ENCODE measurements around the gene ARHGAP44.
A peak's percentile ranks its signal among the peaks of the same experiment; 100 is the strongest.

The ARHGAP44 gene

GRCh38 chr17:13003454-13003851 is 214.2 kb downstream of the ARHGAP44 start:
- H3K36me3 ChIP-seq: peaks cover 97% of the 10 kb centered on the region
- no peaks in the 10 kb centered on the region for H3K27me3 ChIP-seq
- H3K27ac ChIP-seq: no peak overlapping the region
- H4K20me1 ChIP-seq: peaks cover 46% of the 10 kb centered on the region
- H3K4me1 ChIP-seq: no peaks in the 10 kb centered on the region
- no peak overlapping the region for H3K9ac ChIP-seq
- no peaks in the 10 kb centered on the region for H3K9me3 ChIP-seq
- no peak overlapping the region for H3K4me2 ChIP-seq
- H3K4me3 ChIP-seq: no peak overlapping the region
- no peak for TF ChIP-seq Cebpa-rat (IDR thresholded peaks at IDR 0.05)

- H4K20me1 ChIP-seq: peaks cover 41% of the 10 kb centered on the region
- no peaks in the 10 kb centered on the region for H3K4me1 ChIP-seq
- no peaks in the 10 kb centered on the region for H3K27me3 ChIP-seq
- H3K4me2 ChIP-seq: no peak overlapping the region
- no peak overlapping the region for H3K4me3 ChIP-seq
- peaks cover 96% of the 10 kb centered on the region for H3K36me3 ChIP-seq
- no peaks in the 10 kb centered on the region for H3K9me3 ChIP-seq
- TF ChIP-seq Cebpa-rat (IDR thresholded peaks at IDR 0.05): no peak
- no peak overlapping the region for H3K9ac ChIP-seq
- H3K27ac ChIP-seq: no peak overlapping the region
Measured at GRCh38 chr17:13003927-13004326, 214.6 kb downstream of the ARHGAP44 start.

- peaks cover 37% of the 10 kb centered on the region for H4K20me1 ChIP-seq
- H3K9ac ChIP-seq: no peak overlapping the region
- H3K4me1 ChIP-seq: no peaks in the 10 kb centered on the region
- H3K4me3 ChIP-seq: no peak overlapping the region
- no peak overlapping the region for H3K4me2 ChIP-seq
- peaks cover 94% of the 10 kb centered on the region for H3K36me3 ChIP-seq
- TF ChIP-seq Cebpa-rat (IDR thresholded peaks at IDR 0.05): no peak
- no peaks in the 10 kb centered on the region for H3K27me3 ChIP-seq
- H3K27ac ChIP-seq: no peak overlapping the region
- H3K9me3 ChIP-seq: no peaks in the 10 kb centered on the region
Measured at GRCh38 chr17:13004336-13004735, 215.0 kb downstream of the ARHGAP44 start.

GRCh38 chr17:13005530-13005929 is 216.2 kb downstream of the ARHGAP44 start:
- Histone ChIP-seq H3K27ac (no peak overlapping the region), H3K4me2 (no peak overlapping the region), H3K36me3 (peaks cover 94% of the 10 kb centered on the region), H3K4me1 (no peaks in the 10 kb centered on the region), H3K9ac (no peak overlapping the region), H3K9me3 (no peaks in the 10 kb centered on the region), H4K20me1 (peaks cover 37% of the 10 kb centered on the region), H3K27me3 (no peaks in the 10 kb centered on the region), H3K4me3 (no peak overlapping the region)
- no peak for TF ChIP-seq Cebpa-rat (IDR thresholded peaks at IDR 0.05)

GRCh38 chr17:13008461-13008860 is 219.2 kb downstream of the ARHGAP44 start:
- no peaks in the 10 kb centered on the region for H3K9me3 ChIP-seq
- H3K36me3 ChIP-seq: peaks cover 94% of the 10 kb centered on the region
- peaks cover 1% of the 10 kb centered on the region for H3K4me1 ChIP-seq
- no peak overlapping the region for H3K9ac ChIP-seq
- no peaks in the 10 kb centered on the region for H3K27me3 ChIP-seq
- H3K4me2 ChIP-seq: no peak overlapping the region
- no peak for TF ChIP-seq Cebpa-rat (IDR thresholded peaks at IDR 0.05)
- H3K27ac ChIP-seq: no peak overlapping the region
- H4K20me1 ChIP-seq: peaks cover 47% of the 10 kb centered on the region
- no peak overlapping the region for H3K4me3 ChIP-seq

- no peak overlapping the region for H3K4me2 ChIP-seq
- H3K36me3 ChIP-seq: peaks cover 94% of the 10 kb centered on the region
- no peak for TF ChIP-seq Cebpa-rat (IDR thresholded peaks at IDR 0.05)
Measured at GRCh38 chr17:13010959-13011358, 221.7 kb downstream of the ARHGAP44 start.

GRCh38 chr17:13014801-13015200 is 225.5 kb downstream of the ARHGAP44 start:
- Histone ChIP-seq H3K4me2 (0 out of 2 replicates have a peak overlapping the region, but pooled peaks have one; percentile 6), H3K36me3 (peaks cover 67% of the 10 kb centered on the region), H4K20me1 (peaks cover 43% of the 10 kb centered on the region), H3K9me3 (no peaks in the 10 kb centered on the region), H3K9ac (no peak overlapping the region), H3K27ac (no peak overlapping the region), H3K27me3 (no peaks in the 10 kb centered on the region), H3K4me1 (peaks cover 41% of the 10 kb centered on the region), H3K4me3 (no peak overlapping the region)
- no peak for TF ChIP-seq Cebpa-rat (IDR thresholded peaks at IDR 0.05)

More at GRCh38 chr17:13010959-13011358, 221.7 kb downstream of the ARHGAP44 start:
- Histone ChIP-seq H4K20me1 (peaks cover 34% of the 10 kb centered on the region), H3K27ac (no peak overlapping the region), H3K4me3 (no peak overlapping the region), H3K9ac (no peak overlapping the region), H3K27me3 (no peaks in the 10 kb centered on the region), H3K9me3 (no peaks in the 10 kb centered on the region), H3K4me1 (peaks cover 22% of the 10 kb centered on the region)

- Histone ChIP-seq H4K20me1 (peaks cover 32% of the 10 kb centered on the region), H3K9ac (peak overlapping the region; percentile 87), H3K36me3 (peaks cover 45% of the 10 kb centered on the region), H3K27me3 (no peaks in the 10 kb centered on the region), H3K9me3 (no peaks in the 10 kb centered on the region), H3K27ac (peak overlapping the region; percentile 85), H3K4me3 (peak overlapping the region; percentile 94), H3K4me2 (peak overlapping the region; percentile 92), H3K4me1 (peaks cover 41% of the 10 kb centered on the region)
- TF ChIP-seq Cebpa-rat (IDR thresholded peaks at IDR 0.05): no peak
Measured at GRCh38 chr17:13016881-13017654, 227.8 kb downstream of the ARHGAP44 start.

- peaks cover 37% of the 10 kb centered on the region for H3K36me3 ChIP-seq
- TF ChIP-seq Cebpa-rat (IDR thresholded peaks at IDR 0.05): no peak
Measured at GRCh38 chr17:13017655-13018459, 228.6 kb downstream of the ARHGAP44 start, which contains the start of gene ELAC2. Gene ELAC2 (minus strand): TSS chr17:13018027. CDS start chr17:13017947, 80 bp downstream.

GRCh38 chr17:13024016-13024415 is 234.7 kb downstream of the ARHGAP44 start:
- H3K4me2 ChIP-seq: no peak overlapping the region
- H3K27ac ChIP-seq: no peak overlapping the region
- H3K9ac ChIP-seq: no peak overlapping the region
- no peak overlapping the region for H3K4me3 ChIP-seq
- H4K20me1 ChIP-seq: no peaks in the 10 kb centered on the region
- no peak for TF ChIP-seq Cebpa-rat (IDR thresholded peaks at IDR 0.05)
- no peaks in the 10 kb centered on the region for H3K27me3 ChIP-seq
- no peaks in the 10 kb centered on the region for H3K9me3 ChIP-seq
- H3K36me3 ChIP-seq: no peaks in the 10 kb centered on the region
- 0 out of 2 replicates have a peak, but pooled peaks cover under 1% of the 10 kb centered on the region for H3K4me1 ChIP-seq

More at GRCh38 chr17:13017655-13018459, 228.6 kb downstream of the ARHGAP44 start, which contains the start of gene ELAC2:
- Histone ChIP-seq H4K20me1 (peaks cover 25% of the 10 kb centered on the region), H3K4me1 (peaks cover 41% of the 10 kb centered on the region), H3K27me3 (no peaks in the 10 kb centered on the region), H3K9me3 (no peaks in the 10 kb centered on the region), H3K4me3 (peak within 1 kb of the TSS; percentile 94), H3K4me2 (peak within 1 kb of the TSS; percentile 92), H3K27ac (peak within 1 kb of the TSS; percentile 85), H3K9ac (peak within 1 kb of the TSS; percentile 87)
